NCI-H2227 (cell line): ENCODE measurements around the gene SKAP2.
"Not testable (repeated sequence)": the region's sequence is repeated elsewhere in the genome, so short reads cannot be mapped to it uniquely, and the experiment has no call there.

Experiments used
- DNase-seq: peaks from one replicate; lab custom pipeline; 2025; ENCODE audit not compliant: unreplicated experiment; lab: John Stamatoyannopoulos, UW

Gene SKAP2

GRCh38 chr7:26857506-26858240, 6.7 kb downstream of the SKAP2 start:
- peak; percentile 45 for DNase-seq

DNA sequence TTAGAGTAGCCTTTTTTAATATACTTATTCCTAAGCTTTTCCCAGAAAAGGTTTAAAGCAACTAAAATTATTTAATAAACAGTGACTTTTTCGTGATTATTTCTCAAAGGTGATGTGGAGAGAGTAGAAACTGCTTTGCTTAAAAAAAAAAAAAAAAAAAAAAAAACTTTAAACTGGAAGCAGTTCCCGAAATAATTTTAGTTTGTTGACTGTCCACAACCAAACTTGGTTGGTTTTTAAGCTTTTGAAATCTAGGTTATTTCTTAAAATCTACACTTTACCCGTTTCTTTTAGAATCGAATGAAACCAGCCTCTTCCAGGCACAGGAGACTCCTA, 7.3 kb downstream of the SKAP2 start:
- DNase-seq = no peak

DNA sequence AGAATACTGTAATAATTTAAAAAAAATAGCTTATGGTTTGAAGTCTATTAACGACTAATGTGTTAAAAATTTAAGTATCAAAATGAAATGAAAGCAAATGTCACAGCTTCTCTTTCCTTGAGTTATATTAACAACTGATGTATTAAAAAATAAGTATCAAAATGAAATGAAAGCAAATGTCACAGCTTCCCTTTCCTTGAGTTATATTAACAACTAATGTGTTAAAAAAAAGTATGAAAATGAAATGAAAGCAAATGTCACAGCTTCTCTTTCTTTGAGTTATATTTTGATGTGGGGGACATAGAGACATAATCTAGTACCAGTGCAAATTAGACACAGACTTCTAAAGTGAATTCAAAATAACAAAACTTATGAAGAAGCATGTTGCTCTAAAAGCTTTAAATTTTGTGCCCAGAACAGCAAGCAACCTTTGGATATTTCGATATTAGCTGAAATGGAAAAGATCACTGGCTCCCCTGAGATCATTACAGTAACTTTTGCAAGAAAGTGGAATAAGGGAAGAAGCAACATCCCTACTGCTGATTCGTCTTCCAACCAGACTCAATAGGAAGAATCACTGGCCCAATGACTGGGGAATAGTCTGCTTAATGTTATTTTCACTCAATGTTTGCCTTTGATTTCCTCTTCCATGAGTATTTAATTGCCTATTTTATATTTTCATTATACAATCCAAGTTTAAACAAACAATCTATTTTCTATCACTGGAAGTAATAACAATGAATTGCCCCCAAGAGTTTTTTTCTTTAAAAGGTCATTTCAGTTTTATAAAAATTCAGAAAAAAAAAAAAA, 8.0 kb downstream of the SKAP2 start:
- no peak for DNase-seq

- DNase-seq = no peak
Measured at GRCh38 chr7:26854876-26855855, 9.2 kb downstream of the SKAP2 start.

GRCh38 chr7:26853788-26854393, 10.5 kb downstream of the SKAP2 start:
- DNase-seq = peak; percentile 29

DNA sequence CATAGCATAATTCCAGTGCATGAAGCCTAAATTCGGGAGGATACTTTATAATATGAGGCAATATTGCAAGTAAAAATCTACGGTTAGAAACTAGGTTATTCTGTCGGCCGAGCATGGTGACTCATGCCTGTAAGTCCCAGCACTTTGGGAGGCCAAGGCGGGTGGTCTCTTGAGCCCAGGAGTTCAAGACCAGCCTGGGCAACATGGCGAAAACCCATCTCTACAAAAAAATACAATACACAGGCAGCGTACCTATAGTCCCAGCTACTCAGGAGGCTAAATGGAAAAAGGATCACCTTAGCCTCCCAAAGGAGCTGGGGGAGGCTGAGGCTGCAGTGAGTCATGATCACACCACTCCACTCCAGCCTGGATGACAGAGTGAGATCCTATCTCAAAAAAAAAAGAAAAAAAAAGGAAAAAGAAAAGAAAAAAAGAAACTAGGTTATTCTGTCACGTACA, 14.2 kb downstream of the SKAP2 start:
- DNase-seq = no peak

- no peak for DNase-seq
Measured at GRCh38 chr7:26843705-26844104, 20.7 kb downstream of the SKAP2 start.

GRCh38 chr7:26842897-26843296, 21.5 kb downstream of the SKAP2 start:
- no peak for DNase-seq

DNA sequence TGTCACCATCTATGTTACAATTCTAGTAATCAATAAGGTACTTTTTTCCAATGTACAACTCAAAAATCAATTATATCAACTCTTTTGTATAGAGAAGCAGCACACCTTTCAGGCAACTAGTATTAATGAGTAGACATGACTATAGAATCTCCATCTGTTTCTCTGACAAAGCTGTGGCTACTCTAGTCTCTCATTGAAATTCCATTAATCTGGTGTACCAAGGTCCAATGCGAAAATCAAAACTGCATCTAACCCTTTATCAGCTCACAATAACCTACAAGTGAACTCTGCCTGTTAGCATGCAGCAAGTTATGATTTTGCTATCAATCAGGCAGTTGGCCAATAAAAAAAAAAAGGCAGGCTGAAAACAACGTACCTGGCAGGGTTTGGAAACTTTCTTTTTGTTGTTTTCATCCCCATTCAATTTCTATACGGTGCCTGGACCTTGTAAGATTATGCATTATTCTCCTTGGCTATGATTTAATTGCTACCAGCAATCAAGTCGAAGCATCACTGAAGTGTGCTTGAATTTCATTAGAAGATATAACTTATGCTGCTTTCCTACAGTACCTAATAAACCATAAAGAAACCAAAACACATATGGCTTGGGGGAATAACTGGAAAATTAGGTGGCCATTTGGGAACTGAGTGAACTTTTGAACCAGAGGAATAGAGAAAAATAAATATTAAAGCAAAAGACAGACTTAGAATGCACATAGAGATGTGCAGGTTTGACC, 23.2 kb downstream of the SKAP2 start:
- no peak for DNase-seq

DNA sequence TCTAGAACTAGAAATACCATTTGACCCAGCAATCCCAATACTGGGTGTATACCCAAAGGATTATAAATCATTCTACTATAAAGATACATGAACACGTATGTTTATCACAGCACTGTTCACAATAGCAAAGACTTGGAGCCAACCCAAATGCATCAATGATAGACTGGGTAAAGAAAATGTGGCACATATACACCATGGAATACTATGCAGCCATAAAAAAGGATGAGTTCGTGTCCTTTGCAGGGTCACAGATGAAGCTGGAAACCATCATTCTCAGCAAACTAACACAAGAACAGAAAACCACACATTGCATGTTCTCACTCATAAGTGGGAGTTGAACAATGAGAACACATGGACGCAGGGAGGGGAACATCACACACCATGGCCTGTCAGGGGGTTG, 27.6 kb downstream of the SKAP2 start:
- DNase-seq = not testable (repeated sequence)

- no peak for DNase-seq
Measured at GRCh38 chr7:26815426-26815825, 49.0 kb downstream of the SKAP2 start.

GRCh38 chr7:26813432-26813831, 51.0 kb downstream of the SKAP2 start:
- DNase-seq = no peak

GRCh38 chr7:26794541-26794940, 69.8 kb downstream of the SKAP2 start:
- no peak for DNase-seq

GRCh38 chr7:26792576-26792975, 71.8 kb downstream of the SKAP2 start:
- DNase-seq = no peak

- no peak for DNase-seq
Measured at GRCh38 chr7:26792006-26792405, 72.4 kb downstream of the SKAP2 start.

DNA sequence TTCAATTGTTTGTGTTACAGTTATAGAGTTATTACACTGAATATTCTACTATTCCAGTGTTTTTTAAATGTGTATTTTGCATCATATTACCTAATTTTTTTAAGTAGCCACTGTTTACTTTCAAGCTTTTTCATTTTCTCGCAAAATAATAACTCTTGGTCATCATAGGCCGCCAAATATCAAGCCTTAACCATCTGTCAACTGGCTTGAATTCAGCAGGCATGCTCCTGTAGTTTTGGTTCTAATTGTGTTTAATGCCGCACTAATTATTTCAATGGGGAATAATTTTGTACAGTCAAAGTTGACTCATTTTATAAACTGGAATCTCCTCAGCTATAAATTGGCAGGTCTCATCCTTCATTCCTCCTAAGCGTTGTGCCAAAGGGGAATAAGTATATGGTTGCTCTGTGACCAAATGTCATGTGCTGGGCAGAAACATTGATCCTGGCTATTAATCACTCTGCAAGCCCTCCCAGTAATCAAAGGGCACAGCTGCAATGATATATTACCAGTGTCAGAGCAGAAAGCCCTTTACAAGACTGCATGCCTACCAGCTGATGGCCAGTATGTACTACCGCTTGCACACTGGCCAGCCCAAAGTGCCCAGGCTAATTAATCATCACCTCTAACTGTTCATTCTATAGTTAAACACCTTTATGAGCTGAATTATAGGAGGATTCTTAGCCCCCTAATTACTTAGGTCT, 74.8 kb downstream of the SKAP2 start:
- DNase-seq = peak; percentile 10

DNA sequence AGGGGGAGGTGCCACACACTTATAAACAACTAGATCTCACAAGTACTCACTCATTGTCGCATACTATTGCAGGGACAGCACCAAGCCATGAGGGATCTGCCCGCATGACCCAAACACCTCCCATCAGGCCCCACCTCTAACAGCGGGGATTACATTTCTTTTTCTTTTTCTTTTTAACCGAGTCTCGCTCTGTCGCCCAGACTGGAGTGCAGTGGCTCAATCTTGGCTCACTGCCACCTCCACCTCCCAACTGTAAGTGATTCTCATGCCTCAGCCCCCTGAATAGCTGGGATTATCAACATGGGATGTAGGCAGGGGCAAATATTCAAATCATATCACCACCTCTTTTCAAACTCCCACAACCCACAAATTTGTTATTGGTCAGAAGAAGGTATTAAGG, 76.7 kb downstream of the SKAP2 start:
- no peak for DNase-seq

GRCh38 chr7:26784118-26784517, 80.3 kb downstream of the SKAP2 start:
- DNase-seq = no peak

GRCh38 chr7:26782501-26782900, 81.9 kb downstream of the SKAP2 start:
- DNase-seq = no peak
